Parathyroid adenoma (tissue), 2 donors: Measurements from ENCODE around the gene MKNK2.

ENCODE experiments used
- H2AFZ ChIP-seq: fragments of 300-600 bp; sonication (generic); one replicate; pipeline ENCODE4 v1.7.0; 2017; ENCODE audit warnings: antibody characterized with exemption, mild to moderate bottlenecking
- H3K27ac ChIP-seq: fragments of 300-600 bp; sonication (generic); one replicate; pipeline ENCODE4 v1.7.0; 2017
- H3K27me3 ChIP-seq: fragments of 300-600 bp; sonication (generic); one replicate; pipeline ENCODE4 v1.7.0; 2017; ENCODE audit warnings: low read length; ENCODE audit not compliant: control insufficient read depth, insufficient read depth
- H3K36me3 ChIP-seq: fragments of 300-600 bp; sonication (generic); one replicate; pipeline ENCODE4 v1.7.0; 2017; ENCODE audit warnings: low read length; ENCODE audit not compliant: control insufficient read depth, insufficient read depth
- H3K4me1 ChIP-seq: fragments of 300-600 bp; sonication (generic); one replicate; pipeline ENCODE4 v1.7.0; 2017; ENCODE audit warnings: control low read depth
- H3K4me2 ChIP-seq: fragments of 300-600 bp; sonication (generic); one replicate; pipeline ENCODE4 v1.7.0; 2017; ENCODE audit warnings: low read length
- H3K4me3 ChIP-seq: fragments of 300-600 bp; sonication (generic); one replicate; pipeline ENCODE4 v1.7.0; 2017; ENCODE audit warnings: low read depth, low read length
- H3K79me2 ChIP-seq: fragments of 300-600 bp; sonication (generic); one replicate; pipeline ENCODE4 v1.7.0; 2017; ENCODE audit warnings: control low read depth
- H3K9ac ChIP-seq: fragments of 300-600 bp; sonication (generic); one replicate; pipeline ENCODE4 v1.7.0; 2017; ENCODE audit warnings: mild to moderate bottlenecking
- H3K9me3 ChIP-seq: fragments of 300-600 bp; sonication (generic); one replicate; pipeline ENCODE4 v1.7.0; 2017; ENCODE audit warnings: low read length; ENCODE audit not compliant: control insufficient read depth
- TF ChIP-seq, protein P1 (sequence below): fragments of 300-600 bp; sonication (generic); IDR thresholded peaks from one replicate; pipeline ENCODE4 v1.7.0; 2017; ENCODE audit warnings: antibody characterized with exemption, mild to moderate bottlenecking
- donor health status: primary hyperparathyroidism.

Gene MKNK2

GRCh38 chr19:2021453-2022140 is 29.4 kb downstream of the MKNK2 start:
- Histone ChIP-seq H3K36me3 (no peaks in the 10 kb centered on the region), H3K9ac (no peak overlapping the region), H2AFZ (peak overlapping the region; percentile 46), H3K9me3 (no peaks in the 10 kb centered on the region), H3K79me2 (no peaks in the 10 kb centered on the region), H3K4me1 (peaks cover 2% of the 10 kb centered on the region), H3K4me3 (no peak overlapping the region), H3K27me3 (no peaks in the 10 kb centered on the region), H3K4me2 (no peak overlapping the region), H3K27ac (no peak overlapping the region)
- TF ChIP-seq, protein P1, sequence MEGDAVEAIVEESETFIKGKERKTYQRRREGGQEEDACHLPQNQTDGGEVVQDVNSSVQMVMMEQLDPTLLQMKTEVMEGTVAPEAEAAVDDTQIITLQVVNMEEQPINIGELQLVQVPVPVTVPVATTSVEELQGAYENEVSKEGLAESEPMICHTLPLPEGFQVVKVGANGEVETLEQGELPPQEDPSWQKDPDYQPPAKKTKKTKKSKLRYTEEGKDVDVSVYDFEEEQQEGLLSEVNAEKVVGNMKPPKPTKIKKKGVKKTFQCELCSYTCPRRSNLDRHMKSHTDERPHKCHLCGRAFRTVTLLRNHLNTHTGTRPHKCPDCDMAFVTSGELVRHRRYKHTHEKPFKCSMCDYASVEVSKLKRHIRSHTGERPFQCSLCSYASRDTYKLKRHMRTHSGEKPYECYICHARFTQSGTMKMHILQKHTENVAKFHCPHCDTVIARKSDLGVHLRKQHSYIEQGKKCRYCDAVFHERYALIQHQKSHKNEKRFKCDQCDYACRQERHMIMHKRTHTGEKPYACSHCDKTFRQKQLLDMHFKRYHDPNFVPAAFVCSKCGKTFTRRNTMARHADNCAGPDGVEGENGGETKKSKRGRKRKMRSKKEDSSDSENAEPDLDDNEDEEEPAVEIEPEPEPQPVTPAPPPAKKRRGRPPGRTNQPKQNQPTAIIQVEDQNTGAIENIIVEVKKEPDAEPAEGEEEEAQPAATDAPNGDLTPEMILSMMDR, result no peak

DNA sequence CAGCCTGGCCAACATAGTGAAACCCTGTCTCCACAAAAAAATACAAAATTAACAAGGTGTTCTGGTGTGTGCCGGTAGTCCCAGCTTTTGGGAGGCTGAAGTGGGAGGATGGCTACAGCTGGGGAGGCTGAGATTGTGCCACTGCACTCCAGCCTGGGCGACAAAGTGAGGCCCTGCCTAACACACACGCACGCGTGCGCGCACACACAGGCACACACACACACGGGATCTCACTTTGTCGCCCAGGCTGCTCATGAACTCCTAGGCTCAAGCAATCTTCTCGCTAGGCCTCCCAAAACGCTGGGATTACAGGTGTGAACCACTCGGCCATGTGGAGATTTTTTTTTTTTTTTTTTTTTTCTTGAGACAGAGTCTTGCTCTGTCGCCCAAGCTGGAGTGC is 32.3 kb downstream of the MKNK2 start:
- Histone ChIP-seq H3K79me2 (peaks cover 3% of the 10 kb centered on the region), H2AFZ (no peak overlapping the region), H3K4me1 (peaks cover 6% of the 10 kb centered on the region), H3K9me3 (no peaks in the 10 kb centered on the region), H3K27me3 (no peaks in the 10 kb centered on the region), H3K4me2 (no peak overlapping the region), H3K27ac (no peak overlapping the region), H3K4me3 (no peak overlapping the region), H3K36me3 (no peaks in the 10 kb centered on the region), H3K9ac (no peak overlapping the region)
- TF ChIP-seq, protein P1, result no peak

DNA sequence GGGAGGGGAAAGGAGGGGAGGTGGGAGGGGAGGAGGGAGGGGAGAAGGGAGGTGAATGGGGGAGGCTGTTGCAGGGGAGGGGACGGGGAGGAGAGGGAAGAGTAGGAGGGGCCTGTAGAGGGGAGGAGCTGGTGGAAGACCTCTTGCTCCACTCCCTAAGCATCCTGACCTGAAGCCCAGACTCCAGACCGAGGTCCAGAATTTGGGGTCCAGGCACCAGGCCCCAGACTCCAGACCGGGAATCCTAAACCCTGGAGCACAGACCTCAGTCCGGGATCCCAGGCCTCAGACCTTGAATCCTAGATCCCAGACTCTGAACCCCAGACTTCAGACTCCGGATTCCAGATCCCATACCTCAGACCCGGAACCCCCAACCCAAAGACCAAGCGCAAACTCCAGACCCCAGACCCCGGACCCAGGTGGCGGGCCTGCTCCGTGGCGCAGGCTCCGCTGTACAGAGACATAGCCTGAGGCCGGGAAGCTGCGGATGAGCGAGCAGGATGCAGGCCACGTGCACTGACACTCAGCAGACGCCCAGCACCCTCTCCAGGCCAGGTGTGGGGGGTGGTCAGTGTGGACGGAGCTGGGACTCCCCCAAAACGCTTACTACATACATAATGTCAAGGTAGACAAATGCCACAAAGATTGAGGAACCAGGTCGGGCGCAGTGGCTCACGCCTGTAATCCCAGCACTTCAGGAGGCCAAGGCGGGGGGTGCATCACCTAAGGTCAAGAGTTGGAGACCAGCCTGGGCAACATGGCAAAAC is 34.8 kb downstream of the MKNK2 start:
- no peaks in the 10 kb centered on the region for H3K27me3 ChIP-seq
- H3K4me3 ChIP-seq, result peak overlapping the region; percentile 23
- H3K79me2 ChIP-seq, result peaks cover 5% of the 10 kb centered on the region
- H3K4me1 ChIP-seq, result peaks cover 4% of the 10 kb centered on the region
- peak overlapping the region; percentile 25 for H3K4me2 ChIP-seq
- no peak overlapping the region for H3K9ac ChIP-seq
- H3K27ac ChIP-seq, result peak overlapping the region; percentile 39
- H2AFZ ChIP-seq, result peak overlapping the region; percentile 73
- H3K36me3 ChIP-seq, result no peaks in the 10 kb centered on the region
- TF ChIP-seq, protein P1, result no peak
- no peaks in the 10 kb centered on the region for H3K9me3 ChIP-seq

GRCh38 chr19:2015608-2015950 is 35.5 kb downstream of the MKNK2 start, which contains the start of gene BTBD2:
Gene BTBD2, minus strand, starts transcription at chr19:2015714. Its CDS starts 11 bp downstream, at chr19:2015703.
- Histone ChIP-seq H3K4me1 (peaks cover 4% of the 10 kb centered on the region), H3K36me3 (no peaks in the 10 kb centered on the region), H3K4me3 (peak within 1 kb of the TSS; percentile 49), H3K4me2 (peak within 1 kb of the TSS; percentile 71), H3K9me3 (no peaks in the 10 kb centered on the region), H3K27me3 (no peaks in the 10 kb centered on the region), H3K9ac (no peak within 1 kb of the TSS), H3K79me2 (peaks cover 5% of the 10 kb centered on the region), H2AFZ (peak within 1 kb of the TSS; percentile 73), H3K27ac (peak within 1 kb of the TSS; percentile 39)
- TF ChIP-seq, protein P1, result no peak
